Mononuclear cell (primary cell): ENCODE results near the gene PRKCE. TPM values are rescaled to one million over a fixed set of nuclear protein-coding genes. Genes with fewer than 3 reads are reported as not detected.

Experiments used
- H3K27me3 ChIP-seq: 2 replicates; pipeline ENCODE4 v1.6.0; 2011; ENCODE audit warnings: low read length, control low read depth; ENCODE audit not compliant: insufficient read depth
- H3K4me1 ChIP-seq: 2 replicates; pipeline ENCODE4 v1.5.1; 2011; ENCODE audit warnings: mild to moderate bottlenecking, low read length, control low read depth; ENCODE audit not compliant: insufficient read depth
- H3K4me3 ChIP-seq: 2 replicates; pipeline ENCODE4 v1.5.1; 2011; ENCODE audit warnings: mild to moderate bottlenecking, low read length, moderate library complexity
- H3K9me3 ChIP-seq: 2 replicates; pipeline ENCODE4 v1.5.1; 2011; ENCODE audit warnings: low read depth, mild to moderate bottlenecking, control low read depth, low read length
- total RNA-seq: library from RNA; depleted of rRNA; stranded (reverse); fragments of >200 nt; gene quantifications from one replicate; pipeline ENCODE4 v1.2.3, GENCODE V29; 2012

The PRKCE gene
- total RNA-seq, 1 donor, result 13.6 TPM

DNA sequence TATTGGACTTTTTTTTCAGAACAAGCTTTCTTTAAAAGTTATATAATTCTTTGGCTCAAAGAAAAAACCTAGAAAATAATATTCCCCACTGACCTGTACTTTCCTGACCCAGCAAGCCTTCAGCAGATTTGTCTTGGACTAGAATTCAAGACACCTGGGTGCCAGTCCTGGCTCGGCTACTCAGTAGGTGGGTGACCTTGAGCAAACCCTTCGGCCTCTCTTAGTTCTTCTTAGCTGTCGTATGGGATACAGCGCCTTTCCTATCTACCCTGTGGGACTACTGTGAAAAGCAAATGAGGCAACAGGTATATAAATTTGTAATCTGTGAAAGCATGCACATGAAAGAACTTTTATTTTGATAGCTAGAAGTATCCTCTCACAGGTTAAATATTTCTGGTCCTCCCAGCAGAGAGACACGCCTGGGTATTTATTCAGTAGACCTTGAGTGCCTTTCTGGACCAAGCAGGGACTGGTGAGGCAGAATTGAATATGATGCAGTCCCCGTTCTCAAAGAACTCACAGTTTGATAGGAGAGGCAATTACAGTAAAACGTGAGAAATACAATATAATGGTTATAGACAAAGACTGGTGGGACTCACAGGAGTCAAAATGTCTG lies 576.3 kb downstream of the PRKCE start:
- H3K4me3 ChIP-seq, result no peak overlapping the region
- H3K27me3 ChIP-seq, result peaks cover 3% of the 10 kb centered on the region
- H3K9me3 ChIP-seq, result no peaks in the 10 kb centered on the region
- H3K4me1 ChIP-seq, result peaks cover 16% of the 10 kb centered on the region

DNA sequence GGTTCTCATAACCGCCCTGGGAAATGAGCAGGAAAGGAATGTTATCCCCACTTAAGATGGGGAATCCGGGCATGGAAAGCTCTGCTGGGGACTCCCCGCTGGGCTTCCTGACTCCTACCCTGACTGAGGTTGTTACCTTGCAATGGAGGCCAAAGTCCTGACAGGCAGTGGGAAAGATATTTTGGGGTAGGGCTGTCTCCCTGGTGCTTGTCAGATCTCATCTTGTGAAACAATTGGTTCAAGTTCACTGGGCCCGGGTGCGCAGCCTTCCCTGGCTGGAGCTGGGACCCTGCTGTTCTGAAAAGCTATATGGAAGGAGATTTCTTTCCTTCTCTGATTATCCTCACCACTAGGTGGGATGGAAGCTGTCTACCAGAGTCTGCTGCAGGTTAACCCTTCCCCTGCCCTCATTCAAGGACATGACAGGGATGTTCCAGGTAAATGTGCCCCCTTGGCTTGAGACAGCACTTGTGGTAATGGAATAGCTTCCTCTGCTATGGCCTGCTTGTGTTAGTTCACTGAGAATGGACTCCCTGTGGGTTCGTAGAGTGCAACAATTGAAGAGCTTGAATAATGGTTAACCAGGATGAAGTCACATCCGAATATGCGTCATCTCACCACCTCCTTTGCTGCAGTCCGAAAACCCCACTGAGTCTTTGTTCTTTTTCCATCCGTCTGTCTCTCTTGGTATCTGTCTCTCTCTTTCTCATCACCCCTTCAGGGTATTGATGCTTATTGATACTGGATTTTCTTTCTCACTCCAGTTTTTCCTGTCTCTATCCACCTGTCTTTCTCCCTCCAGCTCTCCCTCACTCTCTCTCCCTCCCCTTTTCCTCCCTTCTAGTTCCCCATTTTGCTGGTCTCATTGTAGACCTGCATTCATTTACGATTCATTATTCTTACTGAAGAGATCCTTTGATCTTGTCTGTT lies 577.9 kb downstream of the PRKCE start:
- Histone ChIP-seq H3K9me3 (no peaks in the 10 kb centered on the region), H3K4me3 (no peak overlapping the region), H3K27me3 (no peaks in the 10 kb centered on the region), H3K4me1 (peaks cover 16% of the 10 kb centered on the region)

DNA sequence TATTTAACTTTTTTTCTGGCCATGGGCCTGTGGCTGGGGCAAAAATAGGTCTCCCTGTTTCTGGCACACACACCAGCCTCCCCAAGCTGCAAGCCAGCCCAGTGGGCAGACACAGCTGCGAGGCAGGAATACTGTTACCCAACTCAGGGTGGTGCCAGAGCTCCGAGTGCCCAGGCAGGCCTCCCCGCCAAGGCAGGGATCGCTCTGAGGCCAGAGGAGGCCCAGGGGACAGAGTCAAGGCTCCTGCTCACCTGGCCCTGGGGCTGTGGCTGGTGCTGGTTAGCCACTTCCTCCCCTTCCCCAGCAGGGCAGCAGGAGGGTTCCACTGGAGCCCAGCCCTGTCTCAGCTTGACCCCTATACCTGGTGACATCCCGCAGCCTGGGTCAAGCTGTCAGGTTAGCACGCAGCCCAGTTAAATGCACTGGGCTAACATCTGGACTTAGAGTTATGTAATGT lies 578.7 kb downstream of the PRKCE start:
- Histone ChIP-seq H3K4me3 (no peak overlapping the region), H3K9me3 (no peaks in the 10 kb centered on the region), H3K27me3 (no peaks in the 10 kb centered on the region), H3K4me1 (peaks cover 11% of the 10 kb centered on the region)

DNA sequence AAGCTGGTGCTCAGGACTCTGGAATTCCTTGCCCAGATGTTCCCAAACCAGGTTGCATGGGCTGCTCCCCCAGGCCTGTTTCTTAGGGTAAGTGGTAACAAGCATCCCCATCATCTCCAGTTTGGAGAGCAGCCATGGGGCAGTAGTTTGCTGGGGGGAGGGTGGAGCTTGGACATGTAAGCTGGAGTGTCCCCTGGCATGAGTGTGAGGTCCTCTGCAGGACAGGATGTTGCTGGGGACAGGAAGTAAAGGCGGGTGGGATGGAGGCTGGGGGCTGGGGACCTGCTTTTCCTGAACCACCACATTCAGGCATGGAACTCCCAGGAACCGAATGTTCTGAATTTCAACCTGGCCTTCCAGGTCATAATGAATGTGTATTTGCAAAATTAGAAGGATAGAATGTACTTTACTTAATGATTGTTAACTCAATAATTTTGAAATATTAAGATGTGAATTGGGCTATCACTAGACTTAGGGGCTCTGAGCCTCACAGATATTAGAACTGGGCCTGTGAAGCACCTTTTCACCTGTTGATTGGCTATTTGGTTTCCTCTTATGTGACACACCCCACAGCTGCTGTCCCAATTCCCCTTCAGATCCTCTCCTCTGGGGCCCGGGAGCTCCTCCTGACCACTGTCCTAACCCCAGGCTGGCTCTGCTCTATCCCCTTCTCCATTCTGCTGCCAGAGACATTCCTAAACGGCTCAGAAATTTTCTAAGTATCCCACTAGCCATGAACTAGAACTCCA lies 579.4 kb downstream of the PRKCE start:
- Histone ChIP-seq H3K27me3 (no peaks in the 10 kb centered on the region), H3K4me3 (no peak overlapping the region), H3K4me1 (peaks cover 8% of the 10 kb centered on the region), H3K9me3 (no peaks in the 10 kb centered on the region)

DNA sequence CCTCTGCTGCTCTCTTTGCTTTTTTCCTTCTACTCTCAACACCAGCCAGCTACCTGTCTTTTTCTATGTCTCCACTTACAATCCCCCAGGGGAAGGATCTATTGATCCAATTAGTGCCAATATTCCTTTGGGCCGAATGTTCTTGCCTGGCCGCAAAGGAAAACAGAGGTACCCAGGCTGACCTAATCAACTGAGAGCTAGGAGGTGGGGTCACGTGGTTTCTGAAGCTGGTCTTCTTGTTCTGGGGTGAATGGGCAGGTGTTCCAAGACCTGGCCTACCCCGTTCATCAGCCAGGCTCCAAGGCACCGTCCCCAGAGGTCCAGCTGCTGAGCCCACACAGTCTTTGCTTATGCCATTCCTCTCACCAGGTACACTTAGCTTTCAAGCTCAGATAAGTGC lies 580.2 kb downstream of the PRKCE start:
- H3K4me1 ChIP-seq, result peaks cover 8% of the 10 kb centered on the region
- H3K9me3 ChIP-seq, result no peaks in the 10 kb centered on the region
- no peak overlapping the region for H3K4me3 ChIP-seq
- H3K27me3 ChIP-seq, result no peaks in the 10 kb centered on the region

DNA sequence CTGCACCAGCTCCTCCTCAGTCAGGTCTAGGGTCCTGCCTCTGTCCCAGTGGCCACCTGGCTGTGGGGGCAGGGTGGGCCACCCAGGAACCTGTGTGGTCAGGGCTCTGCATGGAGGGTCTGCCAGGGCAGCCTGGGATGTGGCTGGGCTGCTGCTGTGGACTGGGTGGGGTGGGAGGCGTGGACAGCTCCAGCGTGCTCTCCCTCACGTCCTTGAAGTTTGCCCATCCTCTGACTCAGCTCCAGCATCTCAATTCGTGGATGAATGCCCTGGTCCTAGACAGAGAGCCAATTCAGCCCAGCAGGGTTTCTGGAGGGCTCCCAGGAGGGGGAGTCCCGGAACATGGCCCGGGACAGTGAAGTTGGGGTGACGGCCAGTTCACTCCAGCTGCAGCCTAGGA lies 581.4 kb downstream of the PRKCE start:
- no peak overlapping the region for H3K4me3 ChIP-seq
- H3K27me3 ChIP-seq, result no peaks in the 10 kb centered on the region
- H3K4me1 ChIP-seq, result peaks cover 8% of the 10 kb centered on the region
- H3K9me3 ChIP-seq, result no peaks in the 10 kb centered on the region

DNA sequence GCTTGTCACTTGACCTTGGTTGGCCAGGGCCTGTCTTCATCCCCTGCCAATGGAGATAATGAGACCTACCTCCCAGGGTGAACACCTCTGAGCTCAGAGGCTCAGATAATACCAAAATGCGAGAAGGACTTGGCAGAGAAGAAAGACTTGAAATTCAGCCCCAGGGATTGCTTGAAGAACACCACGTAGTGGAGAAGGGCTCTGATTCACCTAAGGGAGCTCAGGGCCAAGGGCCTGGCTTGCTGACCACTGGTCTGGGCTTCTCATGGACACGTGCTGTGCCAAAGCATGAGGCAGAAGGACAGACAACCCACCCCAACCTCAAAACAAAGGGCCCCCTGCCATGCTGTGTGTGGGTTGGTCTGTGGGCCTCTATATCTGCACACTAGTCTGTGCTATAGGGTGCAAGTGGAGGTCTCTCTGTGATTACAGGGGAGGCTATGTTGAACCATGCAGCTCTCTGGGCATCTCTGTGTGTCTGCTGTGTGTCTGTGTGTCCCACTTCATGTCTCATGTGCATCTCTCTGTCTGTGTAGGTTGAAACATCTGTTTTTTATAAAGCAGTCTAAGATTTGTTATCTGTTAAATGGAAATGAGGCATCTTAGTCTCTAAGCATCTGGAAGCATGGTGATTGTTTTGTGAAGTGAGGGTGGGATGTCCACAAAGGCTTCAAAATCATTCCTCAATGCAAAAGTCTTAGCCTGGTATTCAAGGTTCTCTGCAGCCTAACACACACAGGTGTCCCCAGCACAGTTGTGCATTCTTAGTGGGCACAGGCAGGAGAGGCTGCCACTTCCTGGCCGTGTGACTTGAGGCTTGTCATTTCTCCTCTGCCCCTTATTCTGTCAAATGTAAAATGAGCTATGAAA lies 584.8 kb downstream of the PRKCE start:
- Histone ChIP-seq H3K4me3 (no peak overlapping the region), H3K27me3 (no peaks in the 10 kb centered on the region), H3K9me3 (no peaks in the 10 kb centered on the region), H3K4me1 (peaks cover 9% of the 10 kb centered on the region)

DNA sequence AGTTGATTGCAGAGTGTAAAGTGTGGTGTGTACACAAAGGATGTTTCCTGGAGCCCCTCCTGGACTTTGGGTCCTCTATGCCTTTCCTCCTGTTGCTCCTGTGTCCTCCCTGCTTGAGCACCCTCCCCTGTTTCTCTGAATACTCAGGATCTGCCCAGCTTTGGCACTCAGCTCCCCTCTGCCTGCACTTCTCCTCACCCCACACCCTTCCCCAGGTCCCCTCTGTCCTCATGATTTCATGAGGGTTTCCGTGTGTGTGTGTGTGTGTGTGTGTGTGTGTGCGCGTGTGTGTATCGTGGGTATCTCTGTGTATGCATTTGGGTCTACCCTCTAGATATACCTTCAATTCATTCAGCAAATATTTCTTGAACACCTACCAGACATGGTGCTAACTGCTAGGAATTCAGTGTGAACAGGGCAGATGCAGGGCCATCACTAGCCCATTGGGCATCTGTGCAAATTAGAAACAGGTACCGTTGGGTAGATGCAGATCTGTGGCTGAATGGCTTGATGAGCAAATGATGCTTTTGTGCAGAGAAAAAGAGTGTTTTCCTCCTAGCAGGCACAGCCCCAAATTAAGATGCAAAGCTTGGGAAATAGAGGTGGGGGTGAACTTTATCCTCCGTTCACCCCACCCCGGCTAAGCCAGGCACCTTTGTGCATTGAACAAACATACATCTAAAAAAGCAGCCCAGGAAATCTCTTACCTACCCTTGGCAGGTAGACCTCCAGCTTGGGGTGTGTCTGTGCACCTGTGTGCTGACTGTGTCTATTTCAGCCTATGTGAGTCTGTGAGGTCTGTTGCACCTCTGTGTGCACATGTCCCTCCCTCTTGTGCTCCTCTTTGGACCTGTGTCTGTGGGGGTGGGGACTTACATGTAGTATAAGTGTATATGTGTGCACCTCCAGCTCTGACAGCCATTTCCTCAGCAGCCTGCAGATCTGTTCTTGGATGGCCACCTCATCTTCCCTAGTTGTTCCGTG lies 585.7 kb downstream of the PRKCE start:
- Histone ChIP-seq H3K27me3 (no peaks in the 10 kb centered on the region), H3K4me3 (no peak overlapping the region), H3K9me3 (no peaks in the 10 kb centered on the region), H3K4me1 (peaks cover 9% of the 10 kb centered on the region)

Other genes with a start within 250 kb of the PRKCE start
- gene SRBD1, start 40.4 kb upstream of the PRKCE start, total RNA-seq, result 49.6 TPM